Activated CD8-positive, alpha-beta memory T cell treated with anti-CD3 and anti-CD28 coated beads, Interleukin-2, amount 50 U/mL, for 4 hours (primary cell): ENCODE measurements around the gene GALP.
"Not testable (repeated sequence)": the region's sequence is repeated elsewhere in the genome, so short reads cannot be mapped to it uniquely, and the experiment has no call there.

ENCODE experiments used
- DNase-seq: peaks from one replicate; pipeline ENCODE4 v3.0.0-alpha.2; 2020

The GALP gene

DNA sequence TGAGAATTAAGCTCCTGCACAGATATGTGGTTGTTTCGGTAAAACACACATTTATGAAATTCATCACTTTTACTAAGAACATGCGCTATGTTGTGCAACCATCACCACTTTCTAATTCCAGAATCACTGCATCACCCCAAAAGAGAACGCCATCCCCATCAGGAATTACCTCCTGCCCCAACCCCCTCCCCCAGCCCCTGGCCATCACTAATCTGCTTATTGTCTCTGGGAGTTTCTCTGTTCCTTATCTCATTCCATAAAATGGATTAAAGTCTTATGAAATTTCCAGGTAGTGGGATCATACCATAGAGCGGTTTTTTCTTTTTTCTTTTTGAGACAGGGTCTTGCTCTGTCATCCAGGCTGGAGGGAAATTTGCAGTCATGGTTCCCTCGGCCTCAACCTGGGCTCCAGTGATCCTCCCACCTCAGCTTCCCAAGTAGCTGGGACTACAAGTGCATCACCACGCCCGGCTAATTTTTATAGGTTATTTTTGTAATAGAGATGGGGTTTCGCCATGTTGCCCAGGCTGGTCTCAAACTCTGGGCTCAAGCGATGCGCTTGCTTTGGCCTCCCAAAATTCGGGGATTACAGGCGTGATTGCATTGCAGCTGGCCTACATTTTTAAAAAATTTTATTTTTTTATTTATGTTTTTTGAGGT, 18.3 kb downstream of the GALP start:
- no peak for DNase-seq

DNA sequence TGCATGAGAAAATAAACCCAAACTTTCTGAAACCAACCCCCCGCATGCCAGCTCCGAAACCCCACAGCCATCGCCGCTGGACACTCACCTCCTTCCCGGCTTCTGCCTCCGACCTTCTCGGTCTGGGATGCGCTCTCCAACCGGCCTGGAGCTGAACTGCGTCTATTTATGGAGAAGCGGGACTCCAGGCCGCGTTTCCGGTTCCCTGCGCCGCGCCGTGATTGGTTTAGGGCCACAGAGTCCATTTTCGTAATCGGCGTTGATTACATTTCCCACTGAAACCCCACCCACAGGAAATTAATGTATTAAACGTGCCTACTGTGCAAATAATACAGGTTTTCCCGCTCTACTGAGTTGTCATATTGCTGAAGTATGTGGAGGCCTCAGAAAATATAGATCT, 21.8 kb downstream of the GALP start, which contains the start of gene ZSCAN5B:
Gene ZSCAN5B (minus strand): TSS at position 138 of the 400 bp plus-strand sequence. CDS start 4,731 bp downstream, outside the sequence.
- DNase-seq, result not testable (repeated sequence)

DNA sequence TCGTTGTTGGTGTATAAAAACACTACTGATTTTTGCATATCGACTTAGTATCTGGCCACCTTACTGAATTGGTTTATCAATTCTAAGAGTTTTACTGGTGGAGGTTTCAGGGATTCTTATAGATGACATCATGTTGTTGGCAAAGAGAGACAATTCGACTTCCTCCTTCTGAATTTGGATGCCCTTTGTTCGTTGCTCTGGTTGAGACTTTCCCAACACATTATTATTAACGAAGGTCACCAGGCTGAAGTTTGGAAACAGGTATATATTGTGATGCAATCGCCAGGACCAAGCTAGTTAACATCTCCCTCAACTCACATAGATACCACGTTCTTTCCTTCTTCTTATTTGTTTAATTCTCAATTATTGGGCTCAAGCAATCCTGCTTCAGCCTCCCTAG, 23.9 kb downstream of the GALP start:
- DNase-seq, result no peak

DNA sequence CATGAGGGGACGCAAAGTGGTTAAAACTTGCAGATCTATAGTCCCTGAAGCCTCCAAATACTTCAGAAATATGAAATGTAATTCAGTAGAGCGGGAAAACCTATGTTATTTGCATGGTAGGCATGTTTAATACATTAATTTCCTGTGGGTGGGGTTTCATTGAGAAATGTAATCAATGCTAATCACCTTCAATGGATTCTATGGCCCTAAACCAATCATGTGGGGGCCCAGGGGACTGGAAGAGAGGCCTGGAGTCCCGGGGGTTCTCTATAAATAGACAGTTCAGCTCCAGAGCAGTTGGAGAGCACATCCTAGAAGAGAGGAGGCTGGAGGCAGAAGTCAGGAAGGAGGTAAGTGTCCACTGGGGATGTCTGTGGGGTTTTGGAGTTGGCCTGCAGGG, 26.2 kb downstream of the GALP start, which contains the start of gene ZSCAN5C:
Gene ZSCAN5C (plus strand): TSS at position 301 of the 400 bp plus-strand sequence. CDS start 3,641 bp downstream, outside the sequence.
- no peak for DNase-seq

DNA sequence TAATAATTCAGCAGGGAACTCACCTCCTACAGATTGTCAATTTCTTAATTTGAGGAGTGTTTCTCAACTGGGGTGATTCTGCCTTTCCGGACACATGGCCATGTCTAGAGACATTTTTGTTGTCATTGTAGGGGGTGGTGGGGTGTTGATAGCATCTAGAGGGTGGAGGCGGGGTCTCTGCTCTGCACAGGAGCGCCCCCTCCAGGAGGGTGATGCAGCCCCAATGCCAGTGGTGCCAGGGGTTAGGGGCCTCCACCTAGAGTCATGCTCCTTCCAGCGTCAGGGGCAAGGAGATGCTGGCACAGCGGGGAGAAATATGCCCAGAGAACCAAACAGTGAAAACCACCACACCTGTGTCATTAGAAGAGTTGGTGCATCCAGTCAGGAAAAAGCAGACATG, 31.8 kb downstream of the GALP start:
- DNase-seq, result not testable (repeated sequence)

DNA sequence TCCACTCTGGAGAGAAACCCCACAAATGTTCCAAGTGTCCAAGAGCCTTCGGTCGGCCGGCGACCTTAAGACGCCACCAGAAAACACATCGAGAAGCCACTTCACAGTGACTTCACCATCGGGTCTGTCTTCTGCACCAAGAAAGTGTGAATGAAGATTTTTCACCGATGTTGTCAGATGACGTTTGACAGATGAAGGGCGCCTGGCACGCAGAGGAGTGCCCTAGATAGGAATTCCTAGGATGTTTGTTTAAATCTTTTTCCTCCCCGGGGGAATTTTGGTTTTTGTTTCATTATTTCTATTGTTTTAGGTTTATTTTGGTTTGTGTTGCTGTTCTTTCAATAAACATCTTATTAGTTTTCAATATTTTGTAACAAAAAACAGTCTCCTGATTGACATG, 33.3 kb downstream of the GALP start:
- no peak for DNase-seq

DNA sequence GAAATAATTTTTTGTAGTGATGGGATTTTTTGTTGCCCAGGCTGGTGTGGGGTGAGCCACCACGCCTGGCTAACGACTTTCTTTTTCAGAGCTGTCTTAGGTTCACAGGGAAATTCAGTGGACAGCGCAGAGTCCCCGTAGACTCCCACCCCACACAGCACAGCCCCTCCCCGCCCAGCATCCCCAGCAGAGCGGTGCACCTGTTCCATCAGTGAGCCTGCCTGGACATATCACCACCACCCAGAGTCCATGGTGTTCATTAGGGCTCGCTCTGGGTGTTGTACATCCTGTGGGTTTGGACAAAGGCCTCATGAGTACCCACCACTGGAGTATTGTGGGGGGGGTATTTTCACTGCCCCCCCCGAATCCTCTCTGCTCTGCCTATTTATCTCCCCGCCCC, 34.2 kb downstream of the GALP start:
- DNase-seq, result not testable (repeated sequence)

DNA sequence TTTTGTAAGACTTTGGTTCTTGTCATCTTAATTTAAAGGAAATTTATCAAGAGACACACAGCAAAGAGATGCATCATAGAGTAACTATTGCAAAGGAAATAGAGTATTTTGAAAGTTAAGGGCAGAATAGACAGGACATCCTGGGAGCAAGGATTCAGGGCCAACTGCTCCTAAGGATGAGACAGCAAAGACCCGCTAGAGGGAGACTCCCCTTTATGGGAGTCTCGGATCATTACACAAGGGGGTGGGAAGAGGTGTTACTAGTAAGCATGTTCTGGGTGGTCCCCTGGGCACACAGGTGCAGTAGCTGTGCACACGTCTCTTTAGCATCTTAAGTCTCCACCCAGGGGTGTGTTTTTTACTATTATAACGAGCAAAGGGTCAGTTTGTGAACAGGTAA, 35.9 kb downstream of the GALP start:
- no peak for DNase-seq

DNA sequence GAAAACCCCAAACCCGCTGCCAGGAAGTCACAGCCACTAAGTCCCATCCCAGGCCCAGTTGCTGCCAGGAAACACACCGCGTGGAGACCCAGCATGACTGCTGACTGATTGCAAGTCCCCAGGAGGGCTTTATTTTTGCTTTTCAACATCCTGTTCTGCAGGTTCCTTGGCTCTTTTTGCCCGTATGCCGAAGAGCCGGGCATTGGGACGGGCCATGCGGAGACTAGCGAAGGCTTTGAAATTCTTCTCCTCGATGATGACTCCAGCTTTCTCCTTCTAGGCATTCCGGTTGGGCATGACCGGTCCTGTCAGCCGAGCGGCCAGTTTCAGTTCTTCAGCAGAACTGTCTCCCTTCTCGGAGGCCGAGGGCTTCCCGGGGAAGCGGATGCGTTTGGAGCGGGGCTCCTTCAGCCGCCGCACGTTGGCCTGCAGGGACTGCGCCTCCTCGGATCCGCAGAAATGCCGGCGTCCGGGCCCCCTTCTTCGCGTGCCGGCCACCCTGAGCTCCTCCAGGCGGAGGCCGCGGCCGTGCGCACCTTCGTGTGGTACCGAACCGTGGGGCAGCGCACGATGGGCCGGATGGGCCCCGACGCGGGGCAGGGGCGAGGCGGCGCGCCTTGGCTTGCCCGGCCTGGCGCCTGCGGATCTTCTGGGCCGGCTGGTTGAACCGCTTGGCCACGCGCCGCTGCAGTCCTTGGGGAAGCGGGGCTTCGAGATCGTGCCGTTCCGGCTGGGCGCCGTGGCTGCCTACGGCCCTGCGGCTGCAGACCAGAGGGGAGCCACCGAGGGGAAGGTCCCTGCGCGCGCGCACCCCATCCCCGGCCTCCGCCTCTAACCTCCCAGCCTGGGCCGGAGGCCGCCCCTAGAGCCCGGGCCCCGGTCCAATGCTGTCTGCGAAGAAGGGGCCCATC, 41.5 kb downstream of the GALP start:
- DNase-seq, result no peak

DNA sequence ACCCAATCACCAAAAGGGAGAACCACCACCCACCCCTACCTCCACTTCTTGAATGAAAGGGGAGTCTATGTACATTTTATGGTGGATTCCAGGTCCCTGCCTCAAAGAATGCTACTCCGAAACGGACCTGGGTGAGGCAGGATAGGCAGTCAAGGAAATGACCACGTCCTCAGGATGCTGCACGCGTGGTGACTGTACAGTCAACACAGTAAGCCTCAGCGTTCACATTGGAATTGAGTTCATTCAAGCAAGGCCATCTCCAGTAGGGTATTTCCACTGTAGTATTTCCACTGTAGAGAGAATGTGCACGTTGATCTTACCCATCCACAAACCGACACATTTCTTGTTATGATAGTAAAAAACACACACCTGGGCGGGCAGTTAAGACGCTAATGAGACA, 43.2 kb downstream of the GALP start:
- no peak for DNase-seq

DNA sequence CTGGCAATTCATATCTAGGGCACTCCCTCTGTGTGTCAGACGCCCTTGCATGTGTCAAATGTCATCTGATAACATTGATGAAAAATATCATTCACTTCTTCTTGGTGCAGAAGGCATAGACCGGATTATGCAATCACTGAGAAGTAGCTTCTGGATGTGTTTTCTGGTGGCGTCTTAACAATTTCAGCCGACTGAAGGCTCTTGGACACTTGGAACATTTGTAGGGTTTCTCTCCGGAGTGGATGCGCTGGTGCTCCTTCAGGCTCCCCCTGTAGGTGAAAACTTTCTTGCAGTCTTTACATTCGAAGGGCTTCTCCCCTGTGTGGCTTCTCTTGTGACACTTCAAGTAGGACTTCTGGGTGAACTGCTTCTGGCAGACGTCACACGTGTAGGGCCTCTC, 45.6 kb downstream of the GALP start:
- not testable (repeated sequence) for DNase-seq

DNA sequence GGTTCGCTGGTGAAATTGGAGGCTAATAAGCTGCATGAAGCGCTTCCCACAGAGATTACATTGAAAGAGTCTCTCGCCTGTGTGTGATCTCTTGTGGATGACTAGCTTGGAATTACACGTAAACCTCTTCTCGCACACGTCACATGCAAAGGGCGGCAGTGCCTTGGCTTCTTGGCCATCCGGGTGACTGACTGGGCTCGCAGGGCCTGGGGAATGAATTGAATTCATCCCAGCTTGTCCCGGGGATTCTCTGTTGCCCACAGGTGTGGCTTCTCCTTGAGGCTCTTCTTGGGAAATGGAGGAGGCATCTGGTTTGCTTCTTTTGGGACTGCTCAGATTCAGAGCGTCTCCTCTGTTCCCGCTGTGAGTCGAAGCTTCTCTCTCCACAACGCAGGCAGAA, 46.0 kb downstream of the GALP start:
- no peak for DNase-seq

DNA sequence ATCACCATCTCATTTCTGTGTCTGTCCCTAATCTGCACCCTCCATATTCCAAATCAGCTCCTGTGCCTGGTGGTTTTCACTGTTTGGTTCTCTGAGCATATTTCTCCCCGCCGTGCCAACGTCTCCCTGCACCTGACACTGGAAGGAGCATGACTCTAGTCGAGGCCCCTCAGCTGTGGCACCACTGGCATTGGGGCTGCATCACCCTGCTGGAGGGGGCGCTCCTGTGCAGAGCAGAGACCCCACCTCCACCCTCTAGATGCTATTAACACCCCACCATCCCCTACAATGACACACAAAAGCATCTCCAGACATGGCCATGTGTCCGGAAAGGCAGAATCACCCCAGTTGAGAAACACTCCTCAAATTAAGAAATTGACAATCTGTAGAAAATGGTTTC, 47.1 kb downstream of the GALP start:
- DNase-seq, result no peak

DNA sequence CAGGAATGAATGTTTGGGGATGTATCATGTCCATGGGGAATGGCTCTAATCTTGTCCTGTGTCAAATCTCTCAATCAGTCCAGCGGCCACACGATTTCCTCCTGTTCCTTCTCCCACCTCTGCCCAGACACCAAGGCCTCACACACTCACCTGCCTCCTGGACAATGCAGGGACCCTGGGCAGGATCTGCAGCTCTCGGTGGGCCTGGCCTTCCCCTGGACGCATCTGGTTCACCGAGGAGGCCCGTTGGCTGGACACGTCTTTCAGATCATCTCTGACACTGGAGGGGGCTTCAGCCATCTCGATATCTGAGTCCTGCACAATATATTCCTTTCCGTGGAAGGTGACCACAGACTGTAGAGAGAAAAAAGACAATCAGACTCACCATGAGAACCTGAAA, 47.7 kb downstream of the GALP start:
- no peak for DNase-seq
